ENCODE data around the gene NDUFB8.

GRCh38 chr10:100544950-100545349, 15.3 kb upstream of the NDUFB8 start:
- TF ChIP-seq CTCF (IDR thresholded peaks at IDR 0.05; ENCODE audit: borderline replicate concordance, extremely low read depth, low read length, poor library complexity, severe bottlenecking) (no peak), EZH2 (IDR thresholded peaks at IDR 0.05; ENCODE audit: borderline replicate concordance, low read depth, low read length, severe bottlenecking) (no peak)
